ENCODE data around the gene RAB40B.

DNA sequence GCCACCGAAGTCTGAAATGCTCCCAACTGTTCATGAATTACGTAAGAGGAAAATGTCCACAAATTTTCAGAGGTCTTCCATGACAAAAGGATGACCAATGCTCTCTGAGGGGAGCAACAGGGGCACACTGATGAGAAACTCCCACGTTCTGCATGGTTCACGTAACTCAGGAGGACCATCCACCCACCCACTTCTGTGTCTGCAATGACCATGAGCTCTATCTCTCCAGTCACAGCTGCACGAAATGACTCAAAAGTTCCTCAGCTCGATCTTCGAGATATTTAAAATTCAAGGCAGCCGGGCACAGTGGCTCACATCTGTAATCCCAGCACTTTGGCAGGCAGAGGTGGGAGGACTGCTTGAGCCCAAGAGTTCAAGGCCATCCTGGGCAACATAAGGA is 66.0 kb downstream of the RAB40B start:
- TF ChIP-seq CTCF (conservative IDR thresholded peaks at IDR 0.05; ENCODE audit: low read depth, low read length) (no peak), EZH2 (IDR thresholded peaks at IDR 0.05; ENCODE audit: low read length, unreplicated experiment) (no peak), EZH2phosphoT487 (IDR thresholded peaks at IDR 0.05; ENCODE audit: borderline replicate concordance, low read length) (no peak)
